SH-SY5Y (cell line): Measurements from ENCODE around the gene TMEM187.

Experiments
- GATA2 ChIP-seq: IDR thresholded peaks from 2 replicates; pipeline ENCODE4 v1.6.1; 2011; ENCODE audit warnings: mild to moderate bottlenecking, low read depth, low read length
- GATA3 ChIP-seq: IDR thresholded peaks from 2 replicates; pipeline ENCODE4 v1.6.1; 2011; ENCODE audit warnings: low read depth, mild to moderate bottlenecking, low read length, moderate library complexity

DNA sequence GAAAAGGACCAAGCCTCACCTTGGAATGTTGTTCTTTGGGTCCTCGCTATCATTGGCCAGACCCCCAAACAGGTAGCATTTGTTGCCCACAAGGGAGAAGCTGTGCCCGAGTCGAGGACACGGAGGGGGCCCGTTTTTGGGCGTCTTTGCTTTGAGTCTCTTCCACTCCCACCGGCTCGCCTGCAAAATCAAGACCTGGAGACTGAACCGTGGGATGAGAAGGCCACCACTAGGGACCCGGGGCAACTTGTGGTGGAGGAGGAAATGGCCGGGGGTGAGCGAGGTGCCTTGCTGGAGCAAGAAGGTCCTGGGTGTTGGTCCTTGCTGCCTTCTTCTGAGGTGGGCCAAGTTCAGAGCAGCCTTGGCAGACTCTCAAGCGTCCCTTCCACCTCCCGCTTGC lies 8.4 kb upstream of the TMEM187 start:
- TF ChIP-seq GATA2 (no peak), GATA3 (no peak)
